NCI-H1694 (cell line): ENCODE data around the gene PPP2R5D.
"Not testable (repeated sequence)": the region's sequence is repeated elsewhere in the genome, so short reads cannot be mapped to it uniquely, and the experiment has no call there.

Experiments
- DNase-seq: peaks from one replicate; lab custom pipeline; 2025; lab: John Stamatoyannopoulos, UW

The PPP2R5D gene

DNA sequence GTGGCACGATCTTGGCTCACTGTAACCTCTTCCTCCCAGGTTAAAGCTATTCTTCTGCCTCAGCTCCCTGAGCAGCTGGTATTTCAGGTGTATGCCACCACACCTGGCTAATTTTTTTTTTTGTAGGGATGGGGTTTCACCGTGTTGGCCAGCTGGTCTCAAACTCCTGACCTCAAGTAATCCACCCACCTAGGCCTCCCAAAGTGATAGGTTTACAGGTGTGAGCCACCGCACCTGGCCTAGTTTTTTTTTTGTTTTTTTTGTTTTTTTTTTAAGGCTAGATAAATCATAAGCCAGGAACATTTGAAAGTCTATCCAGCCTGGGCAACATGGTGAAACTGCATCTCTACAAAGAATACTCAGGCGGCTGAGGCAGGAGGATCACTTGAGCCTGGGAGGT lies 48.0 kb downstream of the PPP2R5D start:
- no peak for DNase-seq

- no peak for DNase-seq
Measured at GRCh38 chr6:43033496-43034189, 49.3 kb downstream of the PPP2R5D start.

DNA sequence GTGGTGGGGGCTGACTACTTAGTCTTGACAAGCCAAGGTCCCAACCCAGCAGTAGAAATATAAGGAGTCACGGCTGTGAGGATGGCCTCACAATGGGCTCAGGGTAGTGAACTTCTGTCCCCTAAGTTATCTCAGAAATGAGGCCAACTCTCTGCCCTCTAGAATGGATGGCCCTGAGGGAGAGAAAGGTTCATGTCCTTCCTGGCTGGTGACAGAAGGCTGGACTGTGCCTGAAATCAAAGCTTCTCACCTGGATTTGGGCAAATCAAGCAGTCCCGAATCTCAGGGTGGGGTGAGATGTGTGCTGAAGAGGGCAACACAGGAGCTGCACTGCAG lies 49.8 kb downstream of the PPP2R5D start:
- DNase-seq, result no peak

DNA sequence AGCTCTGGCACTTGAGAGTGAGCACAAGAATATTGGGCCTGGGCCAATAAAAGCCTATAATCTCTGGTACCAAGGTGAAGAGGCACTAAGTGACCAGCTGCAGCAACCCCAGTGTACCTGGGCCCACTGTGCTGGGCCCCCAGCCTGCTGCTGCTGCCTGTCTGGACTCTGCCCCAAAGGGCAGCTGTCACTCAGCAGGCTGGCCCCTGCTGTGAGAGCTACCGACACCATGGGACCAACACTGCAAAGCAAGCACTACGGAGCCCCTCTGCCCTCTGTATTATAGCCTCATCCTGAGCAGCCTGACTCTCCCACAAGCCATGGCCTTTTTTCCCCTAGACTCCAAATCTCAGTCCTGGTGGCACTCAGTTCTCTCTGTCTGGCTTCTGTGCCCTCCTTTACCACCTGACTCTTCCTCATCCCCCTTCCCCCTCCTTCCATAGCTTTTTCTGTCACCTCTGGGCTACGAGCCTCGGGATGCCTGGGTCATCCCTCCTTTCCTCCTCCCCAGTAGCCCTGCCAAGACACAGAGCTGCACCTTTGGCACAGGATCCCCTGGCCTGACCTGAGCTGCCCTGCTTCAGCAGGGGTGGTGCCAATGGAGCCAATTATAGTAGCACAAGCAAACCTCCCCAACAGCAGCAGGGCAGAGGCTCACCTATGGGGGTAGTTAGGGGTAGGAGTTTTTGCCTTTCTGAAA lies 51.3 kb downstream of the PPP2R5D start:
- no peak for DNase-seq

DNA sequence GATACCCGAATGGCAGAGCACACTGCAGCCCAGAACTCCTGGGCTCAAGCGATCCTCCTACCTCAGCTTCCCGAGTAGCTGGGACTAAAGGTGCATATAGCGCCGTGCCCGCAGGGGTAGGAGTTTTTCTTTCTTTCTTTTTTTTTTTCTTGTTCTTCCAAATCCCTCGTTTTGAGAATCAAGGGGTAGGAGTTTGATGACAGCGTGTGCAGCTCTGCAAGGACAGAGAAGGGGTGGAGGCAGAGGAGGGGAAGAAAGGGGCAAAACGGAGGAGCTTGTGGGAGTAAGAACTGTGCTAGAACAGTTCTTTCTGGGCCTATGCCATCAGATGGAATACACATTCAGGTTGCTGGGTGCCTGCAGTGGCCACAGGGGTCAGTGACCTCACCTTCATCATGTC lies 52.3 kb downstream of the PPP2R5D start:
- no peak for DNase-seq

DNA sequence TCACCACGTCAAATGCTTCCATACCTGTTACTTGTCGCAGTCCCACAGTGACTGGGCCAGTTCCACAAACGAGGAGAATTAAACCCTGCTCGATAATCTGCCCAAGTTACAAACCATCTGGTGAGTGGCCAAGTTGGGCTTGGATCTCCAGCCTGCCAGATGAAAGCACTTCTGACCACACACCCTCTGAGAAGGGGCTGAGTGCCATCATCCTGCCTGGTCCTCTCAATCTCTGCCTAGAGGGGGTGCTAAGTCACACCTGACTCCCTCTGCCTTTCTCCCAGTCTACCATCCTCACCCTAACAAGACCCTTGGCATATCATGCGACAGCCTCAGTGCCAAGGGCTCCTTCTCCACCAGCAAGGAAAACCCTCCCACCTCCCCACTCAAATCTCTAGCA lies 52.8 kb downstream of the PPP2R5D start:
- DNase-seq, result no peak

DNA sequence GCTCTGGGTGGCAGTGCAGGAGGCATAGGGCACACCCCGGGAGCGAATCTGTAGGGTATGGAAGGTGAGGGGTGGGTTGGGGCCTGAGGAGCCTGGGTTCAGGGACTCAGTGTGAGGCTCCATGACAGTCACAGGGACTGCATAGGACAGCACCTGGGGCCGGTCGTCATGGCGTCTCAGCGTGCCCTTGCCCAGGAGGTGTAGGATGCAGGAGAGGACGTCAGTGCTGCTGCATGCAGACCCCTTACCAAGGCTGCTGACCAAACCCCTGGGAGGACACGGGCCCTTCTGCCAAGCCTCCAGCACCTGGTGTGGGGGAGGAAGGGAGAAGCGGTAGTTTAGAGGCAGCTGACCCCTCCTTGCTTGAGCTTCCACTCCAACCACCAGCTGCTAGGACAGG lies 53.3 kb downstream of the PPP2R5D start:
- DNase-seq, result no peak

DNA sequence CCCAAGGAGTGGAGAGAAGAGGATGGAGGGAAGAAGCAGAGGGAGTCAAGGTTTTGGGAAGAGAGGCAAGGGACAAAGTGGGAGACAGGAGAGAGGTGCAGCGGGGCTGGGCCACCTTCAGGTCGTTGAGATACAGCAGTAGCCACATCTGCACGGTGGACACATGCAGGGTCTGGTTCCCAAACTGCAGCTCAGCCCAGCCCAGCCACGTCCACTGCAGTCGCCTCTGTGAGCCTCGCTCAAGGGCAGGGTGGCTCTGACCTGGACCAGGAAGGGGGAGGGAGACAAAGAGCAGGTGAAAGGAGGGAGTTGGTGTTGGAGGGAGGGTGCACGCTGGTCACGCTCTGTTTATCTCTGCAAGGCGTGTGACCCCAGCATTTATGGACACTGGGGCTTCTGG lies 54.4 kb downstream of the PPP2R5D start:
- DNase-seq, result no peak

DNA sequence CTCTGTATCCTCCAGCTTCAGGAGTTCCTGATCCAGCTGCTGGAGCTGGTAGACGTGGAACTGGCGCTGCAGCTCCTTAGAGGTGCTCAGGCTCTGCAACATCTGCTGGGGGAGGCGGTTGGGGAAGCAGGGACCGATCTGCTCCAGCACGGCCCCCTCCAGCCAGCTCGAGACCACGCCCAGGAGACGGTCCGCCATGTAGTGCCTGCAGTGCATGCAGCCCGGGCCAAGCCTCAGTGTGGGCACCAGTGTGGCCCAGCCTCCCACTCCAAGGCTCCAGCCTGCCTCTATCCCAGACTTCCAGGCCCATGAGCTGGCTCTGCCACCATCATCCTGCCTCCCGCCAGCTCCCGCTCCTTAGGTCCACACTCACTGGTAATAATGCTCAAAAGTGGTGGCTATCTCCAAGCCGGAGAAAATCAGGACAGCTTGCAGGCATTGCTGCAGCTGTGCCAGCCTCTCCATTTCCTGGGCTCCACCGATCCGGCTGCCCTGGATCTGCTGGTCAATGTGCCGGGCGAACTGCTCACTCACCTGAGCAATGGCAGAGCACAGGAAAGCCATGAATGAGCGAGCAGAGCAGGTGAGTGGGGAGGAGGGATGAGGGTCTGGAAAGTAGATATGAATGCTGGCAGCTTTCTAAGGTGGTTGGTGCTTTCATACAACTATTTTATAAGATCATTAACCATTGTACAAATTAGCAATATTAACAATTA lies 56.3 kb downstream of the PPP2R5D start:
- DNase-seq, result no peak

DNA sequence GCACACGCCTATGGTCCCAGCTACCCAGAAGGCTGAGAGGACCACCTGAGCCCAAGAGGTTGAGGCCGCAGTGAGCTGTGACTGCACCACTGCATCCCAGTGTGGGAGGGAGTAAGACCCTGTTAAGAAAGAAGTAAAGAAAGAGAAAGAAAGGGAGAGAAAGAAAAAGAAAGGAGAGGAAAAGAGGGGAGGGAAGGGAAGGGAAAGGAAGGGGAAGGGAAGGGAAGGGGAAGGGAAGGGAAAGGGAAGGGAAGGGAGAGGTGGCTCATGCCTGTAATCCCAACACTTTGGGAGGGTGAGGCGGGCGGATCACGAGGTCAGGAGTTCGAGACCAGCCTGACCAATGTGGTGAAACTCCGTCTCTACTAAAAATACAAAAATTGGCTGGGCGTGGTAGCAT lies 57.1 kb downstream of the PPP2R5D start:
- DNase-seq, result not testable (repeated sequence)

DNA sequence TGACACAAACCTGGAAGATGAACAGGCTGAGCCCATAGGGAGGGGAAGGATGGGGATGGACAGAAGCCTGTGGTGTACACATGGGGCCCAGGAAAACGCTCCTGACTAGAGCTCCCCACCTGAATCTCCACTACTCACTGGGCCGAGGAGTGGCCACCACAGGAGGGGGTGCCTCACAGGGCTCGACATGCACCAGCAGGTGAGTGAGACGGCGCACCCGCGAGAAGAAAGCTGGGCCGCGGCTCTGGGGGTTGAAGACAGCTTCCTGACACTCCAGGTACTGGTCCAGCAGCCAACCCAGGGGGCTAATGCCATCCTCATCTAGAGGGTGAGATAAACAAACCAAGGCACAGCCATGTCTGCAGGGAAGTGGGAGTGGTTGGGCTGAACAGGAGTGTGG lies 58.9 kb downstream of the PPP2R5D start:
- DNase-seq, result no peak

DNA sequence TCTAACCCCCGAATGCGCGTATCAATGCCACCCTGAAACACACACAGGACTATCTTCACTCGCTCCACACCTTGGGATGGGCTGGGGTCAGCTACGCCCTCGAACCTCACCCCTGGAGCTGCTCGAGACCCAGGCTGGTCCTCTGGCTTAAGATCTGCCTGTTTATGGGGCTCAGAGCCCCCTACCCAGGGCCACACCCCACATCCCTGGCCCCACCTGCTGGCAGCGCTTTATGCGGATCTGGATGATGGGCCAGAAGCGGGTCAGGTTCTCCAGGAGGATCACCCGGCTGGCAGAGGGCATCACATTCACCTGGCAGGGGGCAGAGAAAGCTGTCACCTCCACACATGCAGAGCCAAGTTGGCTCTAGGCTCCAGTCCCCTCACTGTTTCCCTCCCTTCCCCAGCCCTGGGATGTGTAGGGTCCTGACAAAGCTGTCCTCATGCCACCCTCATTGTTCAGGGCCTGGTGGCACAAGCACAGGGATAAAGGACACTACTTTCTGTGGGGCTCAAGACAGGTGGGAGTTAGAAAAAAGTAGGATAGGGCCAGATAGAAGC lies 61.1 kb downstream of the PPP2R5D start:
- DNase-seq, result no peak

DNA sequence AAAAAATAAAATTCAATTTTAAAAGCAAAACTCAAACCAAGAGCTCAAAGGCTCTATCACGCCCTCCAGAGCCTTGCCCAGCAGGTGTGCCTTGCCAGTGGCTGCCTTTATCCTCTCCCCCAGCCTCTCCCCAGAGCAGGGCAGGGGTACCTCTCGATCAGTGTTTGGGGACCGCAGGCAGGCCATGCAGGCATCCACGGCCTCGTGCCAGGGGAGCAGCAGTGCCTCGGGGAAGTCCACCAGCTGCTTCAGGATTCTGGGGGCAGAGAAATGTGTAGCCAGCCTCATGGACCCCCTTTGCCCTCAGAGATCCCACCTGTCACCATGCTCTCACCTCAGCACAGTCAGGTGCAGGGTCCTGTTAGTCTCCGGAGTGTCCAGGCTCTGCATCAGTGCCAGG lies 63.6 kb downstream of the PPP2R5D start:
- DNase-seq, result no peak

DNA sequence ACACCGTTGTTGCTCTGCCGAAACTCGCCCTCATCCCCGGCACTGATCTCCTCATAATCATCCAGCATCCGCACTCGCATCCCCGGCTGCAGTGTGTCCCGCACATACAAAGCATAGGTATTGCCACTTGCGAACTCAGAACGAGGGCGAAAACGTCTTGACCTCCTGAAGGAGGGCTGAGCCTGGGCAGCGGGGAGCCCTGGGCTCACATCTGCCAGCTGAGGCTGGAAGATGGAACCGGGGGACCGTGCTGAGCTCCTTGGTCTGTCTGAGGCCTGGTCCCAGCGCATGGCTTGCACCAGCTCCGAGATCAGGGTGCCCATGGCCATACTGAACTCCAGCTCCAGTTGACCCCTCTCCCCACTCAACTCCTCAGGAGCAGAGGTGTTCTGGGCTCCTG lies 66.6 kb downstream of the PPP2R5D start:
- no peak for DNase-seq

DNA sequence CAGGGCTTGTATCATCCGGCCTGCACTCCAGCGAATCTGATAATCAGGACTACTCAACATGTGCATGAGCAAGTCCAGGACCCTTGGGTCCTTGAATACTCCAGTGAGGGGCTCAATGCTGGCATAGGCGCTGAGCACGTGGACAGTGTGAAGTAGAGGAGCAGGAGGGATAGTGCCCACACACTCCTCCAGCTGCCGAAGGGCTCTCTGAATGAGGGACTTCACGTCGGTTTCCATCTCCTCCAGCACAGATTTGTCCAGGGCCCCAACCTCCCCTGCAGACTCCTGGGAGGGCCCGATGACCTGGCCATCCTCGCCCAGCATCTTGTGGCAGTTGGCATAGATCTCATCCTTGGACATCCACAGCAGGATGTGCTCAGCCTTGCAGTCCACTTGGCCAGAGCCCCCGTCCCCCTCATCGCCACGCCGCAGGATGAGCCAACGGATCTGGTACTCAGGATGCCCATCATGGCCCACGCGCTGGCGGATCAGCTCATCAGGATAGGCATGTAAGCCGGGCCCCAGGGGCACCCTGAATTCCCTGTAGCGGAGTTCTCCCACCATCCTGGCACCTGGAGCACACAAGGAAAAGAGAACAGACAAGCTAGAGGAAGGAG lies 68.0 kb downstream of the PPP2R5D start:
- DNase-seq, result no peak

GRCh38 chr6:43052842-43053544 lies 68.6 kb downstream of the PPP2R5D start:
- no peak for DNase-seq

DNA sequence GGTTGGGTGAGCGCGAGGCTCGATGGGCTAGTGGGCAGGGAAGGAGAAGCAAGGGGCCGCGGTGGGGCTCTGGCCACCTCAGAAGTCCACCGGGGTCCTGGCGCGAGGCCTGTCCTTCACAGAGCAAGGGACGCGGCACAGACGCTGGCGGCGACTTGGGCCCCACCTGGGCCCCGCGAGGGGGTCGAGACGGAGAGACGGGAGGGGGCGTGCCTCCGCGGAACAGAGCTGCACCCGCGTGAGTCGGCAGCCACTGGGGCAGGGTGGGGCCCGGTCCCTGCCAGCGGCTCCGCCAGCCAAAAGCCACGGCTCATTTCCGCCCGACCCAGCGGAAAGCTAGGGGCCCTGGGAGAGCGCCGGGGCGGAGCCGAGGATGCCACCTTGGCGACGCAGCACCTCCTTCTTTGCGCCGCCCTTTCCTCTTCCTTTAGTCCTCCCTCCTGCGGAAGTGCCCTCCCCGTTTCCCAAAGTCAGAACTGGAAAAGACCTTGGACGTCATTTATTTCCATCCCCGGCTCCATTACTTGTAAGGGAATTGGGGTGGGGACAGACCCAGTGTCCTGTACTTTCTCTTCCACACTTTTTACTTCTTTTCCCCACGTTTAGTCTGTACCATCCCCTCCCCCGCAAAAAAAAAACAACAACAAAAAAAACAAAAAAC lies 69.3 kb downstream of the PPP2R5D start, which contains the start of gene CUL7:
Gene CUL7, minus strand, starts transcription at position 307 of the 661 bp plus-strand sequence. CDS start 1,063 bp downstream, outside the sequence.
- DNase-seq, result peak; percentile 83

GRCh38 chr6:43054206-43054943 lies 70.0 kb downstream of the PPP2R5D start:
- DNase-seq, result no peak

DNA sequence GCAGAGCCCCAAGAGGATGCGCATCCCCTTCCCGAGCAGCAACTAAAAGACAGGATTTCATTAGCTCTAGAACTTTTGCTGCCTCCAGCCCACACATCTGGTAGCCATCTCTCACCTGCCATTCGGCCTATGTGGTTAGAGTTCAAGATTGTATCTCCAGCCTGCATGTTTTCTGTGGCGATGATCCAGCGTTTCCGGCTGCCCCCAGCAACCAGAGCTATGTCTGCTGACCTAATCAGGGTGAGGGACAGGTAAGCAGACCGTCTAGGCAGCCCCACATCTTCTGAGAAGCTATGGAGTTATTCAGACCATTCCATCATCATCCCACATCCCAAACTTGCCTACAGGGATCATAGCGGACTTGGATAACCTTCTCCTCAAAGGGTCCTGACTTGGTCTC lies 71.6 kb downstream of the PPP2R5D start:
- DNase-seq, result no peak

DNA sequence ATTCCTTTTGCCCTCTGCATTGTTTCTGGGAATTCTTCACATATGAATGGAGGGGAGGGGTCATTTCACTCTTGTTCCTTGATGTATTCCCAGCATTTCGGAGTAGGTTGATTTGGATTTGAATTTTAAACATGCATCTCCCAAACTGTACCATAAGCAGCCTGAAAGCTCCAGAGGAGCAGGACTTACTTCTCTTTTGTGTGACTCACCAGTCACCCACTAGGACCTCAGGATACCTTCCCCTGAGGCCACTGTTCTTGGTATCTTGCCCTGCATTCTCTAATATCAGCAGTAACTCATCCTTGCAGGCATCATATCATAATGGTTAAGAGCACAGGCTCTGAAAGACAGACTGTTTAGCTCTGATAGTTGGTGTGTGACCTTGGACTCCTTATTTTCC lies 74.2 kb downstream of the PPP2R5D start:
- no peak for DNase-seq
